ENCODE results near the gene CAPN11.

DNA sequence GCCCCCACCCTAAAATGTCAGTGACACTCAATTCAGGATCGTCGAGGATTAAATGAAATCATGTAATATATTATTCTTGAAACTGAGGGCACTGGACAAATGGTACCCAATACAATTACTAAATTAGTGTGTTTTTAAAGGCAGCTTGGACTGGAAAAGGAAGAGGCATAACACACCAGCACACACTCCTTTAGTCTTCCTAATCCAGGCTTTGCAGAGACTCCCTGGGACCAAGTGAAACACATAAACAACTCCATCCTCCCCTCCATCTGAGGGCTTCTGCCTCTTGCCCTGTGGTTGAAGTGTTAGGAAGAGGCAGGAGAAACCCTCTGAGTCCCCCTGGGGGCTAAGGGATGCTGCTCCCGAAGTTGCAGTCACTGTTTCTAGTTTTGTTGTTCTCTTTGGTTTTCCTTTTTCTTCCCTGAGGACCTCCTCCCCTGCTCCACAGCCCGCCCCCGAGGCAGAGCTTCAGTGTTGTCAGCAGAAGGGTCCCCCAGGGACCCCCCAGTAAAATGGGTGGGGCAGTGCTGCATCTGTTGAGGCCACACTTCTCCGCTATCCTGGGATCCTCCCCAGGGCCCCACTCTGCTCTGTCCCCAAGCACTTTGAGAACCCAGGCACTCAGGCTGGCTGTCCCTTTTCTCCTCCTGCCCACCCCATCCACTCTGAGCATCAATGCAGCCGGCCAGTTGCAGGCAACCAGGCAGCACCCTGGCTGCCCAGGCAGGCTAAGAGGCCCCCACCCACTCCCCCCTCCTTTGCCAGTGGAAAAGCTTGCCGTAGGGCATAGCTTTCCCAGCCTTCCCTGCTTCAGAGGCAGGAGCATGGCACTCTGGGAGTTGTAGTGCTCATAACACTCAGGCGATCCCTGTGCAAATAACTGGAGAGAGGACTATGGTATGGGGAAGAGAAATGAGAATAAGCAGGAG lies 25.4 kb upstream of the CAPN11 start:
- TF ChIP-seq, protein P1, sequence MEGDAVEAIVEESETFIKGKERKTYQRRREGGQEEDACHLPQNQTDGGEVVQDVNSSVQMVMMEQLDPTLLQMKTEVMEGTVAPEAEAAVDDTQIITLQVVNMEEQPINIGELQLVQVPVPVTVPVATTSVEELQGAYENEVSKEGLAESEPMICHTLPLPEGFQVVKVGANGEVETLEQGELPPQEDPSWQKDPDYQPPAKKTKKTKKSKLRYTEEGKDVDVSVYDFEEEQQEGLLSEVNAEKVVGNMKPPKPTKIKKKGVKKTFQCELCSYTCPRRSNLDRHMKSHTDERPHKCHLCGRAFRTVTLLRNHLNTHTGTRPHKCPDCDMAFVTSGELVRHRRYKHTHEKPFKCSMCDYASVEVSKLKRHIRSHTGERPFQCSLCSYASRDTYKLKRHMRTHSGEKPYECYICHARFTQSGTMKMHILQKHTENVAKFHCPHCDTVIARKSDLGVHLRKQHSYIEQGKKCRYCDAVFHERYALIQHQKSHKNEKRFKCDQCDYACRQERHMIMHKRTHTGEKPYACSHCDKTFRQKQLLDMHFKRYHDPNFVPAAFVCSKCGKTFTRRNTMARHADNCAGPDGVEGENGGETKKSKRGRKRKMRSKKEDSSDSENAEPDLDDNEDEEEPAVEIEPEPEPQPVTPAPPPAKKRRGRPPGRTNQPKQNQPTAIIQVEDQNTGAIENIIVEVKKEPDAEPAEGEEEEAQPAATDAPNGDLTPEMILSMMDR (IDR thresholded peaks at IDR 0.05 in 4 of 5, conservative IDR thresholded peaks at IDR 0.05 in 1 of 5), result no peak
- TF ChIP-seq POLR2A (IDR thresholded peaks at IDR 0.05), result no peak

Data from gastrocnemius medialis (tissue), 4 donors.